ENCODE results near the gene CRB1.

CRB1 gene

DNA sequence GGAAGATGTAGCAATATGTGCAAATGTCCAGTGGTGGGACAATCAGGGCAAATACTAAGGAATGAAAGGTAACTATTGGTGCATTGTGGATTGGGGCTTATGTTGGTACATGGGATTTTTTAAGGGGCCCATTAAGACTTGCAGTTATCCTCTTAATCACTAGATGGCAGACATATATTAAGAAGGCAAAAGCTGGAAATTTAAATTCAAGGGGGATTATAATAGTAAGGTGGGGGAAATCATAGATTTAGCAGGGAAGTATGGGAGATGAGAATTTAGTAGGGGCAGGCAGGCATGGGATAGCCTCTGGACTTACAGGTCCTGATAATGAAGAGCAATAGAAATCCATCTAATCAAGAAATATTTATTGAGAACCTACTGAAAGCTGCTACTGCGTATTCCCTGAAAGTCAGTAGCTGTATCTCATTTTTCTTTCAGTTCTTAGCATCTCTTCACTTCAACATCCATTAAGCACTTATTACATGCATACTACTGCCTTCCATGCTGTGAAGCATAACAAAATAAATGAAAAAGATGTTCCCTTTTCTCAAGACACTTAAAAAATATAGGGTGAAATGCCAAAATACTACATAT lies 251.8 kb downstream of the CRB1 start:
- no peaks in the 10 kb centered on the region for H3K9me3 Mint-ChIP-seq (ENCODE audit: low read depth)
- H3K27me3 Mint-ChIP-seq = no peaks in the 10 kb centered on the region
- no peak overlapping the region for H3K27ac Mint-ChIP-seq
- H3K4me1 Mint-ChIP-seq (ENCODE audit: low read depth) = peaks cover 5% of the 10 kb centered on the region
- H3K36me3 Mint-ChIP-seq = peaks cover 3% of the 10 kb centered on the region
- H3K4me3 Mint-ChIP-seq = no peak overlapping the region

DNA sequence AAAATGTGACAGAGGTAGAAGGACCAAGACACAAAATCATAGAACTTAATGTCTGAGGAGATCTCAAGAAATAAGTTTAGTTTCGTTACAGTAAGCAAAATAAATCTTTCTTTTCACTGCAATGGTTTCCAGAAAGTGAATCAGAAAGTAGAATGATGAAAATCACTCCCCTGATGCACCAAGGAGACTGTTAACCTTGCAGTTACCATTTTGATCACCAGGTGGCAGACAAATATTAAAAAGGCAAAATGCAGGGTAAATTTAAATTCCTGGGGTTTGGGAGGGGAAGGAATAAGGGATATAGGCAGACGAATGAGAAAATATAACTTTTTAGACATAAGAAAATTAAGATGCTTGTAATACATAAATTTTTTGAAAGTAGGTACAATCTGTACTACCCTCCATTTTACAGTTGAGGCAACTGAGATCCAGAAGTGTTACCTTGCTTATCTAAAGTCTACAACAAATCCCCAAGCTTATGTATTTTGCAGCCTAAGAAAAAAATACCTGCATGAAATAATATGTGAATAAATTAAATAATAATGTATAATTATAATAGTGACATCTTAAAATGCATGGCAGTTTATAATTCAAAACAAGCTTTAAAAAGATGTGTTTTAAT lies 253.2 kb downstream of the CRB1 start:
- Mint-ChIP-seq H3K27me3 (no peaks in the 10 kb centered on the region), H3K4me1 (ENCODE audit: low read depth) (peaks cover 5% of the 10 kb centered on the region), H3K36me3 (peaks cover 3% of the 10 kb centered on the region), H3K27ac (no peak overlapping the region), H3K4me3 (no peak overlapping the region), H3K9me3 (ENCODE audit: low read depth) (no peaks in the 10 kb centered on the region)

DNA sequence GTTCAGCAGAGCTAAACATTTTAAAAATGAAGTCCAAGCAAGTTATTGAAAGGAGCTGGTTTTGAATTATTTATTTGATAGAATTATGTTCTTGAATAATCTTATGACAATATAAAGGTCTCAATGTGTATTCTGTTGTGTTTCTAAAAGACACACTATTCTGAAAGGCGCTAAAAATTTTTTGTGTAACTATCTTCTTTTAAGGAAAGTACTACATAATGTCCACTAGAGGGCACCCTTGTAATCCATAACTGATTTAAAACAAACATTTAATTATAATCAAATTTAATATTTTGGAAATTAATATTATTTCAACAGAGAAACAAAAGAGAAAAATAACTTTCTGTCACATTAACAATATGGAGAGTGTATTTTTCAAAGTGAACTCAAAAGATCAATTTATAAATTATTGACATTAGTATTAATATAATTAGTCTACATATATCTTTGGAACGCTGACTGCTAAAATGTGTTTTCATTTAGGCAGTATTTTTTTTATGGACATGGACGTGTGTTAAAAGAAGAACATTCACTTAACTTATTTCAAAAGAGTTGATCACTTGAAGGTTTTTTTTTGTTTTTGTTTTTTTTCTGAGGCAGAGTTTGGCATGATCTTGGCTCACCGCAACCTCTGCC lies 258.8 kb downstream of the CRB1 start:
- H3K4me1 Mint-ChIP-seq (ENCODE audit: low read depth) = no peaks in the 10 kb centered on the region
- H3K27me3 Mint-ChIP-seq = no peaks in the 10 kb centered on the region
- no peak overlapping the region for H3K27ac Mint-ChIP-seq
- H3K4me3 Mint-ChIP-seq = no peak overlapping the region
- H3K9me3 Mint-ChIP-seq (ENCODE audit: low read depth) = no peaks in the 10 kb centered on the region
- H3K36me3 Mint-ChIP-seq = no peaks in the 10 kb centered on the region

All from activated naive CD8-positive, alpha-beta T cell (primary cell).